Transverse colon (tissue), 4 donors: ENCODE measurements around the gene RBM47.

Source experiments
- POLR2AphosphoS5 ChIP-seq, 3 donors: sonication (generic); formaldehyde crosslinking; IDR thresholded peaks; one replicate each; pipeline ENCODE4 v1.6.1; 2016; ENCODE audit warnings: antibody characterized with exemption in 3 of 3
- TF ChIP-seq, protein P1 (sequence below), 5 experiments: fragments of 200-600 bp in 3 of 5; fragments of 450-650 bp in 2 of 5; sonication (generic) in 3 of 5; IDR thresholded peaks; 1 replicate in 2 of 5; 2 replicates in 3 of 5; pipeline ENCODE4 v1.5.1; 2016 to 2017; ENCODE audit warnings: antibody characterized with exemption in 5 of 5, inconsistent platforms in 3 of 5, mild to moderate bottlenecking in 2 of 5, moderate library complexity in 1 of 5

GRCh38 chr4:40531636-40532023 is 98.0 kb downstream of the RBM47 start:
- TF ChIP-seq, protein P1, sequence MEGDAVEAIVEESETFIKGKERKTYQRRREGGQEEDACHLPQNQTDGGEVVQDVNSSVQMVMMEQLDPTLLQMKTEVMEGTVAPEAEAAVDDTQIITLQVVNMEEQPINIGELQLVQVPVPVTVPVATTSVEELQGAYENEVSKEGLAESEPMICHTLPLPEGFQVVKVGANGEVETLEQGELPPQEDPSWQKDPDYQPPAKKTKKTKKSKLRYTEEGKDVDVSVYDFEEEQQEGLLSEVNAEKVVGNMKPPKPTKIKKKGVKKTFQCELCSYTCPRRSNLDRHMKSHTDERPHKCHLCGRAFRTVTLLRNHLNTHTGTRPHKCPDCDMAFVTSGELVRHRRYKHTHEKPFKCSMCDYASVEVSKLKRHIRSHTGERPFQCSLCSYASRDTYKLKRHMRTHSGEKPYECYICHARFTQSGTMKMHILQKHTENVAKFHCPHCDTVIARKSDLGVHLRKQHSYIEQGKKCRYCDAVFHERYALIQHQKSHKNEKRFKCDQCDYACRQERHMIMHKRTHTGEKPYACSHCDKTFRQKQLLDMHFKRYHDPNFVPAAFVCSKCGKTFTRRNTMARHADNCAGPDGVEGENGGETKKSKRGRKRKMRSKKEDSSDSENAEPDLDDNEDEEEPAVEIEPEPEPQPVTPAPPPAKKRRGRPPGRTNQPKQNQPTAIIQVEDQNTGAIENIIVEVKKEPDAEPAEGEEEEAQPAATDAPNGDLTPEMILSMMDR (IDR thresholded peaks at IDR 0.05): no peak
- no peak for TF ChIP-seq POLR2AphosphoS5 (IDR thresholded peaks at IDR 0.05)
